HepG2 (cell line): ENCODE data around the gene MZT1.
"Not testable (repeated sequence)": the region's sequence is repeated elsewhere in the genome, so short reads cannot be mapped to it uniquely, and the experiment has no call there.

Source experiments
- PRDM10 ChIP-seq: sonication (generic); formaldehyde crosslinking; IDR thresholded peaks from 2 replicates; pipeline ENCODE4 v1.4.0; 2020; ENCODE audit warnings: low read depth, missing genetic modification reagents
- U2AF1 ChIP-seq: fragments of 200-400 bp; formaldehyde crosslinking; optimal IDR thresholded peaks from 2 replicates; pipeline ENCODE3; 2017; ENCODE audit warnings: mild to moderate bottlenecking, low read depth, low read length
- ZBTB3 ChIP-seq: sonication (generic); formaldehyde crosslinking; IDR thresholded peaks from 2 replicates; pipeline ENCODE4 v1.4.0; 2020; ENCODE audit warnings: low read depth, mild to moderate bottlenecking, moderate library complexity, missing genetic modification reagents, borderline replicate concordance
- ZNF713 ChIP-seq: sonication (generic); formaldehyde crosslinking; IDR thresholded peaks from 2 replicates; pipeline ENCODE4 v1.4.0; 2020; ENCODE audit warnings: mild to moderate bottlenecking, missing genetic modification reagents

- not testable (repeated sequence) for TF ChIP-seq ZBTB3 (CRISPR knock-in tag); U2AF1; ZNF713; PRDM10 (CRISPR knock-in tag)
Observed at GRCh38 chr13:72726185-72726584, 1.2 kb downstream of the MZT1 start.
